ENCODE measurements around the gene SYTL3. TPM values are rescaled to one million over a fixed set of nuclear protein-coding genes. Genes with fewer than 3 reads are reported as not detected.
A peak's percentile ranks its signal among the peaks of the same experiment; 100 is the strongest.

The SYTL3 gene
- total and polyA plus RNA-seq, 9 of the 15 experiments (the other 6 are each of a cell fraction or from before 2014, with no cell fraction given), result 0.04 to 0.46 (median 0.17) TPM; not detected in 1

- H3K36me3 ChIP-seq (ENCODE audit: control insufficient read depth, insufficient read depth, low read length), result no peaks in the 10 kb centered on the region
- peaks cover 3% of the 10 kb centered on the region in 2 experiments; a peak in 2 of 5 replicates for H3K4me1 ChIP-seq (replicated peaks in 1 of 2; ENCODE audit: control insufficient read depth in 2 of 2, insufficient read depth in 2 of 2, low read length in 2 of 2)
- 13% methylated on average over 22 of the region's 22 CpGs for WGBS (ENCODE audit: insufficient coverage, low coverage, missing lambda C conversion rate)
- no peak overlapping the region for H3K9ac ChIP-seq (ENCODE audit: insufficient read depth in 1 of 2, low read depth in 2 of 2, low read length in 2 of 2)
- FAIRE-seq, result peak; percentile 23
- ChIA-PET CTCF (ENCODE audit: low intra/inter-chr PET ratio) (no interaction called here), POLR2A (interaction anchor here (0.6 to 1.7 kb wide), 2 partner anchors 10 to 12 kb away, joined by 3 to 6 read pairs; partner anchors contain the start of gene DYNLT1)
- in situ Hi-C loops (cut with MboI), result no loop called here
- H3K9me1 ChIP-seq (ENCODE audit: control insufficient read depth, insufficient read depth, low read length), result no peaks in the 10 kb centered on the region
- intact Hi-C loops (cut with micrococcal nuclease), result no loop called here
- 0 out of 2 replicates have a peak, but pooled peaks cover 3% of the 10 kb centered on the region for H4K20me1 ChIP-seq (replicated peaks; ENCODE audit: control insufficient read depth, insufficient read depth, low read length)
- peak; percentile 25; the same call in 1 of the 3 replicates for ATAC-seq
- H3K79me2 ChIP-seq (ENCODE audit: control insufficient read depth, insufficient read depth, low read length), result no peaks in the 10 kb centered on the region
- no peak overlapping the region for H3K27ac ChIP-seq (ENCODE audit: extremely low read depth, low read depth, low read length)
- H3K4me2 ChIP-seq (ENCODE audit: insufficient read depth, low read length), result no peak overlapping the region
- H2AFZ ChIP-seq (ENCODE audit: low read depth, low read length), result no peak overlapping the region
- BruUV-seq (replicated peaks), result no TSS peak
- peaks cover 48 to 61% of the 10 kb centered on the region in 2 experiments for H3K27me3 ChIP-seq (ENCODE audit: control insufficient read depth in 2 of 2, insufficient read depth in 2 of 2, low read length in 2 of 2)
- TF ChIP-seq BCOR (IDR thresholded peaks at IDR 0.05) (no peak), HNRNPUL1 (IDR thresholded peaks at IDR 0.05; ENCODE audit: low read length) (no peak), ATF2 (CRISPR knock-in tag; IDR thresholded peaks at IDR 0.05) (peak; percentile 16; the same call in 1 of the 2 replicates)
- TF ChIP-seq, protein P1, sequence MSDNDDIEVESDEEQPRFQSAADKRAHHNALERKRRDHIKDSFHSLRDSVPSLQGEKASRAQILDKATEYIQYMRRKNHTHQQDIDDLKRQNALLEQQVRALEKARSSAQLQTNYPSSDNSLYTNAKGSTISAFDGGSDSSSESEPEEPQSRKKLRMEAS (CRISPR knock-in tag; IDR thresholded peaks at IDR 0.05), result 0 out of 2 replicates have a peak, but pooled peaks have one; percentile 16
- TF ChIP-seq, protein P2, sequence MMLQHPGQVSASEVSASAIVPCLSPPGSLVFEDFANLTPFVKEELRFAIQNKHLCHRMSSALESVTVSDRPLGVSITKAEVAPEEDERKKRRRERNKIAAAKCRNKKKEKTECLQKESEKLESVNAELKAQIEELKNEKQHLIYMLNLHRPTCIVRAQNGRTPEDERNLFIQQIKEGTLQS (IDR thresholded peaks at IDR 0.05), result peak; percentile 23; the same call in 1 of the 2 replicates
- TF ChIP-seq, protein P2 (CRISPR knock-in tag; conservative IDR thresholded peaks at IDR 0.05), result no peak
- DNase-seq (ENCODE audit: extremely low read depth in 1 of 4, low spot score in 3 of 4), result no peak
- no peaks in the 10 kb centered on the region for H3K9me3 ChIP-seq (replicated peaks; ENCODE audit: control insufficient read depth, insufficient read depth, low read depth, low read length)
- no peak overlapping the region for H3K4me3 ChIP-seq
Measured at GRCh38 chr6:158655569-158656450, 6.0 kb downstream of the SYTL3 start.

All from K562 (cell line).